ENCODE results near the gene TTLL5.
A peak's percentile ranks its signal among the peaks of the same experiment; 100 is the strongest.

Gene TTLL5

GRCh38 chr14:75738192-75738591, 77.1 kb downstream of the TTLL5 start:
- no peak for DNase-seq

- no peak for DNase-seq
Observed at GRCh38 chr14:75742867-75743266, 81.8 kb downstream of the TTLL5 start.

GRCh38 chr14:75747899-75748298, 86.9 kb downstream of the TTLL5 start:
- no peak for DNase-seq

GRCh38 chr14:75748336-75748735, 87.3 kb downstream of the TTLL5 start:
- DNase-seq, result no peak

- no peak for DNase-seq
Observed at GRCh38 chr14:75751296-75751695, 90.2 kb downstream of the TTLL5 start.

GRCh38 chr14:75752086-75752485, 91.0 kb downstream of the TTLL5 start:
- DNase-seq, result no peak

GRCh38 chr14:75752907-75753594, 92.0 kb downstream of the TTLL5 start:
- DNase-seq, result no peak

GRCh38 chr14:75753696-75754095, 92.7 kb downstream of the TTLL5 start:
- no peak for DNase-seq

GRCh38 chr14:75757644-75758402, 96.8 kb downstream of the TTLL5 start:
- DNase-seq, result no peak

GRCh38 chr14:75764020-75764419, 103.0 kb downstream of the TTLL5 start:
- DNase-seq, result no peak

GRCh38 chr14:75769047-75769685, 108.1 kb downstream of the TTLL5 start:
- DNase-seq, result no peak

- no peak for DNase-seq
Observed at GRCh38 chr14:75770635-75771034, 109.6 kb downstream of the TTLL5 start.

GRCh38 chr14:75771595-75771994, 110.5 kb downstream of the TTLL5 start:
- DNase-seq, result no peak

- DNase-seq, result no peak
Observed at GRCh38 chr14:75773046-75773445, 112.0 kb downstream of the TTLL5 start.

GRCh38 chr14:75781096-75781495, 120.0 kb downstream of the TTLL5 start:
- DNase-seq, result no peak

- DNase-seq, result peak; percentile 75
Observed at GRCh38 chr14:75783184-75783583, 122.1 kb downstream of the TTLL5 start.

GRCh38 chr14:75783602-75784313, 122.7 kb downstream of the TTLL5 start:
- no peak for DNase-seq

GRCh38 chr14:75784314-75784686, 123.3 kb downstream of the TTLL5 start:
- DNase-seq, result no peak

GRCh38 chr14:75793806-75794205, 132.8 kb downstream of the TTLL5 start:
- no peak for DNase-seq

- DNase-seq, result no peak
Observed at GRCh38 chr14:75794615-75795038, 133.6 kb downstream of the TTLL5 start.

GRCh38 chr14:75800792-75801191, 139.7 kb downstream of the TTLL5 start:
- no peak for DNase-seq

GRCh38 chr14:75802486-75802885, 141.4 kb downstream of the TTLL5 start:
- no peak for DNase-seq

- peak; percentile 83 for DNase-seq
Observed at GRCh38 chr14:75803765-75804164, 142.7 kb downstream of the TTLL5 start.
